CD4-positive, alpha-beta T cell treated with Interferon alpha-2 for 1 hour (primary cell): ENCODE data around the gene DOCK6.

Experiments
- DNase-seq, 2 donors: peaks; one replicate each; pipeline ENCODE4 v3.0.0-alpha.2; 2020 to 2022

Gene DOCK6

GRCh38 chr19:11273296-11273695, 11.0 kb upstream of the DOCK6 start:
- no peak for DNase-seq

GRCh38 chr19:11269408-11269807, 7.1 kb upstream of the DOCK6 start:
- no peak for DNase-seq

GRCh38 chr19:11268783-11269267, 6.5 kb upstream of the DOCK6 start:
- DNase-seq, result no peak

- no peak for DNase-seq
Measured at GRCh38 chr19:11267316-11268085, 5.2 kb upstream of the DOCK6 start.

- DNase-seq, result no peak
Measured at GRCh38 chr19:11265785-11266236, 3.5 kb upstream of the DOCK6 start.

GRCh38 chr19:11265177-11265784, 3.0 kb upstream of the DOCK6 start:
- DNase-seq, result no peak

GRCh38 chr19:11264452-11265176, 2.3 kb upstream of the DOCK6 start:
- no peak for DNase-seq

GRCh38 chr19:11263726-11264125, 1.4 kb upstream of the DOCK6 start:
- no peak for DNase-seq

GRCh38 chr19:11261431-11261970, 823 bp downstream of the DOCK6 start:
- no peak for DNase-seq

- no peak for DNase-seq
Measured at GRCh38 chr19:11260996-11261395, 1.3 kb downstream of the DOCK6 start.

- no peak for DNase-seq
Measured at GRCh38 chr19:11257846-11258380, 4.4 kb downstream of the DOCK6 start.

GRCh38 chr19:11256189-11256588, 6.1 kb downstream of the DOCK6 start:
- DNase-seq, result no peak

- no peak for DNase-seq
Measured at GRCh38 chr19:11254666-11255065, 7.7 kb downstream of the DOCK6 start.

GRCh38 chr19:11252665-11253355, 9.5 kb downstream of the DOCK6 start:
- no peak for DNase-seq

- DNase-seq, result no peak
Measured at GRCh38 chr19:11251650-11252314, 10.5 kb downstream of the DOCK6 start.

- no peak for DNase-seq
Measured at GRCh38 chr19:11251217-11251616, 11.1 kb downstream of the DOCK6 start.

GRCh38 chr19:11248852-11249251, 13.5 kb downstream of the DOCK6 start:
- DNase-seq, result no peak

- DNase-seq, result no peak
Measured at GRCh38 chr19:11247934-11248333, 14.4 kb downstream of the DOCK6 start.

GRCh38 chr19:11247391-11247790, 14.9 kb downstream of the DOCK6 start:
- no peak for DNase-seq

GRCh38 chr19:11246941-11247340, 15.4 kb downstream of the DOCK6 start:
- DNase-seq, result no peak

- no peak for DNase-seq
Measured at GRCh38 chr19:11244846-11245589, 17.3 kb downstream of the DOCK6 start.
